ENCODE data around the gene OR1J1. TPM values are rescaled to one million over a fixed set of nuclear protein-coding genes. Genes with fewer than 3 reads are reported as not detected.
A peak's percentile ranks its signal among the peaks of the same experiment; 100 is the strongest.

Gene OR1J1
- total RNA-seq, 8 experiments from 2014 or later: 0.33 to 0.80 TPM; not detected in 6

- peak in 4 of 8 experiments; percentile 21 to 45 (median 26) for ATAC-seq (replicated peaks in 6 of 8)
- 0 to 54% (median 20%) methylated on average over 1 to 4 of the region's 4 CpGs; no CpG with 5 or more reads in 1 of the 10 experiments for WGBS, 10 experiments
- H3K4me3 ChIP-seq: no peak overlapping the region
- no peak overlapping the region for H3K27ac ChIP-seq
- in situ Hi-C loops (cut with MboI; ENCODE audit: low pct_unique_long_range_greater_than_20kb in 2 of 9, low sequenced_read_pairs in 9 of 9, unreplicated experiment in 9 of 9): loop anchor here in 6 of 9 experiments (5.0 to 25.0 kb wide), 7 partner anchors 331 to 869 kb away; partner anchors contain the start of gene OR1K1 (in 3 of the 6)
- no peaks in the 10 kb centered on the region for H3K4me1 ChIP-seq (replicated peaks in 1 of 2)
Observed at GRCh38 chr9:122468735-122469134, 9.0 kb downstream of the OR1J1 start.

DNA sequence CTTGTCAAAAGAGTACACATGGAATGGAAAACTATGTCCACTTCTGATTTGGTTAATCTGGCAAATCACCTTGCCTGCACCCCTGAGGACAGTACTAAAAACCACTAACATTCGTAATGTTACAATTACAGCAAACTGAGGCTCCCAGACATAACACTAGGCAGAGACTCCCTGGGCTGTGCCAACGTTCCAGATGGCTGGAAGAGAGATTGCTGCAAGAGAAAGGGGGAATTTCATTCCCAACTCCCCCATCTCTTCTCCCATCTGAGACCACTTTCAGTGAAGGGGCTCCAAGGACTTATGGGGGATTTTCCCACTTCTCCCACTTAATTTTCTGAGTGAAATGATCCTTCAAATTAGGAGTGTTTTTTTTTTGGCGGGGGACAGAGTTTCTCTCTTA is 11.3 kb downstream of the OR1J1 start:
- Histone ChIP-seq H3K4me3 (no peak overlapping the region), H3K4me1 (replicated peaks in 1 of 2) (no peaks in the 10 kb centered on the region), H3K27ac (no peak overlapping the region)
- no peak for ATAC-seq (replicated peaks in 6 of 8)
- in situ Hi-C loops (cut with MboI; ENCODE audit: low pct_unique_long_range_greater_than_20kb in 2 of 9, low sequenced_read_pairs in 9 of 9, unreplicated experiment in 9 of 9): loop anchor here in 6 of 9 experiments (5.0 to 25.0 kb wide), 7 partner anchors 329 to 871 kb away; partner anchors contain the start of gene OR1K1 (in 3 of the 6)
- 10 to 100% (median 33%) methylated on average over 1 to 3 of the region's 3 CpGs; no CpG with 5 or more reads in 3 of the 10 experiments for WGBS, 10 experiments

- in situ Hi-C loops (cut with MboI; ENCODE audit: low pct_unique_long_range_greater_than_20kb in 2 of 9, low sequenced_read_pairs in 9 of 9, unreplicated experiment in 9 of 9): loop anchor here in 6 of 9 experiments (5.0 to 25.0 kb wide), 7 partner anchors 328 to 872 kb away; partner anchors contain the start of gene OR1K1 (in 3 of the 6)
- no peak overlapping the region for H3K27ac ChIP-seq
- H3K4me3 ChIP-seq: no peak overlapping the region
- WGBS, 10 experiments: 7 to 40% (median 20%) methylated on average over 4 to 10 of the region's 10 CpGs
- ATAC-seq (replicated peaks in 6 of 8): peak in 6 of 8 experiments; percentile 40 to 97 (median 71)
- no peaks in the 10 kb centered on the region for H3K4me1 ChIP-seq (replicated peaks in 1 of 2)
Observed at GRCh38 chr9:122464633-122465567, 12.8 kb downstream of the OR1J1 start.

GRCh38 chr9:122463828-122464632 is 13.7 kb downstream of the OR1J1 start:
- WGBS, 10 experiments: 52 to 90% (median 80%) methylated on average over 1 to 2 of the region's 10 CpGs; no CpG with 5 or more reads in 6 of the 10 experiments
- in situ Hi-C loops (cut with MboI; ENCODE audit: low pct_unique_long_range_greater_than_20kb in 2 of 9, low sequenced_read_pairs in 9 of 9, unreplicated experiment in 9 of 9): loop anchor here in 5 of 9 experiments (10.0 to 25.0 kb wide), 6 partner anchors 327 to 873 kb away; partner anchors contain the start of gene OR1K1 (in 3 of the 5)
- Histone ChIP-seq H3K4me1 (replicated peaks in 1 of 2) (no peaks in the 10 kb centered on the region), H3K27ac (no peak overlapping the region), H3K4me3 (no peak overlapping the region)
- peak in 3 of 8 experiments; percentile 23 to 39 (median 25) for ATAC-seq (replicated peaks in 6 of 8)

- ATAC-seq (replicated peaks in 6 of 8): no peak
- Histone ChIP-seq H3K4me3 (no peak overlapping the region), H3K27ac (no peak overlapping the region), H3K4me1 (replicated peaks in 1 of 2) (no peaks in the 10 kb centered on the region)
- 80 to 100% (median 93%) methylated on average over 1 of the region's 1 CpG; no CpG with 5 or more reads in 1 of the 10 experiments for WGBS, 10 experiments
- in situ Hi-C loops (cut with MboI; ENCODE audit: low pct_unique_long_range_greater_than_20kb in 2 of 9, low sequenced_read_pairs in 9 of 9, unreplicated experiment in 9 of 9): loop anchor here in 4 of 9 experiments (25.0 kb wide), 4 partner anchors 320 to 880 kb away; partner anchors contain the start of gene OR1K1 (in 2 of the 4)
Observed at GRCh38 chr9:122457787-122458186, 19.9 kb downstream of the OR1J1 start.

DNA sequence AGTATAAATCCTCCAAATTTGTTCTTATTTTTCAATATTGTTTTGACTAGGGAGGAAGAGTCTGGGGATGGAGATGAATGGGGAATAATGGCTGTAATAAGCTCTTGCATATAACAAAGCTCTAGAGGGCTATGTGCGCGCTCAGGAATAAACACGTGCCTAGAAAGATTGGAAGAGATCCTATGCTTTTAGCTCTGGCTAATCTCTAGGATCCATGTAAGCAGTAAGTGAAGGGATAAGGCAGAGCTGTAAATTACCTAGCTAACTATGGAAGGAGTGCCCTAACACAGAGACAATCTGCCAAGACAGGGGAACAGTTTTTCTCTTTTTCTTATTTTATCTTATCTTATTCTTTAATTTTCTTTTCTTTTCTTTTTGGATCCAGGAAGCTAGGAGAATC is 21.6 kb downstream of the OR1J1 start:
- H3K4me3 ChIP-seq: no peak overlapping the region
- 67 to 100% (median 86%) methylated on average over 3 of the region's 3 CpGs; no CpG with 5 or more reads in 2 of the 10 experiments for WGBS, 10 experiments
- ATAC-seq (replicated peaks in 6 of 8): no peak
- H3K4me1 ChIP-seq (replicated peaks in 1 of 2): no peaks in the 10 kb centered on the region
- H3K27ac ChIP-seq: no peak overlapping the region
- in situ Hi-C loops (cut with MboI; ENCODE audit: low pct_unique_long_range_greater_than_20kb in 2 of 9, low sequenced_read_pairs in 9 of 9, unreplicated experiment in 9 of 9): loop anchor here in 4 of 9 experiments (25.0 kb wide), 4 partner anchors 319 to 881 kb away; partner anchors contain the start of gene OR1K1 (in 2 of the 4)

- Histone ChIP-seq H3K27ac (no peak overlapping the region), H3K4me3 (no peak overlapping the region), H3K4me1 (replicated peaks in 1 of 2) (no peaks in the 10 kb centered on the region)
- ATAC-seq (replicated peaks in 6 of 8): no peak
- 20 to 76% (median 57%) methylated on average over 1 to 2 of the region's 2 CpGs; no CpG with 5 or more reads in 5 of the 10 experiments for WGBS, 10 experiments
- in situ Hi-C loops (cut with MboI; ENCODE audit: low pct_unique_long_range_greater_than_20kb in 2 of 9, low sequenced_read_pairs in 9 of 9, unreplicated experiment in 9 of 9): loop anchor here in 4 of 9 experiments (25.0 kb wide), 4 partner anchors 316 to 884 kb away; partner anchors contain the start of gene OR1K1 (in 2 of the 4)
Observed at GRCh38 chr9:122453677-122454135, 24.0 kb downstream of the OR1J1 start.

GRCh38 chr9:122446819-122447484 is 30.8 kb downstream of the OR1J1 start:
- ATAC-seq (replicated peaks in 6 of 8): no peak
- H3K4me1 ChIP-seq (replicated peaks in 1 of 2): no peaks in the 10 kb centered on the region
- no peak overlapping the region for H3K27ac ChIP-seq
- 30 to 100% (median 75%) methylated on average over 1 to 3 of the region's 3 CpGs; no CpG with 5 or more reads in 3 of the 10 experiments for WGBS, 10 experiments
- in situ Hi-C loops (cut with MboI; ENCODE audit: low pct_unique_long_range_greater_than_20kb in 2 of 9, low sequenced_read_pairs in 9 of 9, unreplicated experiment in 9 of 9): no loop called here
- no peak overlapping the region for H3K4me3 ChIP-seq

GRCh38 chr9:122445155-122445749 is 32.5 kb downstream of the OR1J1 start:
- in situ Hi-C loops (cut with MboI; ENCODE audit: low pct_unique_long_range_greater_than_20kb in 2 of 9, low sequenced_read_pairs in 9 of 9, unreplicated experiment in 9 of 9): no loop called here
- Histone ChIP-seq H3K27ac (no peak overlapping the region), H3K4me1 (replicated peaks in 1 of 2) (no peaks in the 10 kb centered on the region), H3K4me3 (no peak overlapping the region)
- ATAC-seq (replicated peaks in 6 of 8): no peak
- 17 to 100% (median 61%) methylated on average over 1 to 2 of the region's 2 CpGs for WGBS, 10 experiments

DNA sequence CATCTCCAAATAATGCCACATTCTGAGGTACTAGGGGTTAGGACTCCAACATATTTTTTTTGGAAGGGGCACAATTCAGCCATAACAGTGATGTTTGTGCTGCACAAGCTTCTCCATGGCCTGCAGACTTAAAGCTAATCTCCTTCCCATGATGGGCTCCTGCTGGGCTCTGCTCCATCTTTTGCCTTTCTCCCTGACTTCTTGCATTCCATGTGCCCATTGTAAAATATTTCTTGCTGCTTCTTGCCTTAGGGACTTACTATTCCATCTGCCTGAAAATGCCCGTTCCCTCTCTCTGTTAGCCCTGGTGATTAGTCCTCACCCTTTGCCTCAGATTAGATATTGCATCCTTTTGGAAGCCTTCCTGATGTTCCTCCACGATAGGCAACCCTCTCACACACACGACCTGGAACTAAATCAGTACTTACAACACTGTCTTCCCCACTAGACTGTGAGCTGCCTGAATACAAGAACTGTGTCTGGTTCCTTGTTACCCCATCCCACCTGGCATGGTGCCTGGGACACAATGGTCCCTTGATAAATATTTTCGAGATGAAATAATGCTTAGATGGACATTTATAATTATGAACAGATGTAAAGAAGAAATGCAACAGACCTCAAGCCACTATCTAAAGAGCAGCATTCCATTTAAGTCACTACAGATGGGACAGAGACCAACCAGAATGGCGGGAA is 33.5 kb downstream of the OR1J1 start:
- in situ Hi-C loops (cut with MboI; ENCODE audit: low pct_unique_long_range_greater_than_20kb in 2 of 9, low sequenced_read_pairs in 9 of 9, unreplicated experiment in 9 of 9): no loop called here
- 0 to 78% (median 24%) methylated on average over 1 to 5 of the region's 5 CpGs; no CpG with 5 or more reads in 1 of the 10 experiments for WGBS, 10 experiments
- H3K27ac ChIP-seq: no peak overlapping the region
- no peaks in the 10 kb centered on the region for H3K4me1 ChIP-seq (replicated peaks in 1 of 2)
- no peak overlapping the region for H3K4me3 ChIP-seq
- no peak for ATAC-seq (replicated peaks in 6 of 8)

- WGBS, 10 experiments: 17 to 80% (median 50%) methylated on average over 1 of the region's 1 CpG; no CpG with 5 or more reads in 3 of the 10 experiments
Observed at GRCh38 chr9:122442568-122442967, 35.2 kb downstream of the OR1J1 start.

More at GRCh38 chr9:122442568-122442967, 35.2 kb downstream of the OR1J1 start:
- Histone ChIP-seq H3K27ac (no peak overlapping the region), H3K4me3 (no peak overlapping the region), H3K4me1 (replicated peaks in 1 of 2) (no peaks in the 10 kb centered on the region)
- in situ Hi-C loops (cut with MboI; ENCODE audit: low pct_unique_long_range_greater_than_20kb in 2 of 9, low sequenced_read_pairs in 9 of 9, unreplicated experiment in 9 of 9): no loop called here
- ATAC-seq (replicated peaks in 6 of 8): no peak
